ENCODE results near the gene ZNF304.

GRCh38 chr19:57334191-57334590 is 16.9 kb upstream of the ZNF304 start:
- TF ChIP-seq CTCF (IDR thresholded peaks at IDR 0.05) (no peak), POLR2A (IDR thresholded peaks at IDR 0.05) (no peak)
